Brain microvascular endothelial cell (primary cell): ENCODE measurements around the gene KBTBD6.

Source experiments
- DNase-seq: peaks from one replicate; pipeline ENCODE4 v3.0.0-alpha.2; 2020
- H3K27ac ChIP-seq: fragments of 250-450 bp; sonication (Bioruptor Pico); 2 replicates; pipeline ENCODE4 v1.5.1; 2020; ENCODE audit warnings: mild to moderate bottlenecking, moderate library complexity
- H3K27me3 ChIP-seq: fragments of 250-450 bp; sonication (Bioruptor Pico); replicated peaks from 2 replicates; pipeline ENCODE4 v1.5.1; 2020; ENCODE audit warnings: mild to moderate bottlenecking
- H3K36me3 ChIP-seq: fragments of 250-450 bp; sonication (Bioruptor Pico); replicated peaks from 2 replicates; pipeline ENCODE4 v1.5.1; 2020; ENCODE audit warnings: mild to moderate bottlenecking
- H3K4me3 ChIP-seq: 2 replicates; pipeline ENCODE4 v1.5.1; 2011; ENCODE audit warnings: low read depth, mild to moderate bottlenecking, control low read depth, low read length, moderate library complexity
- CTCF ChIP-seq: IDR thresholded peaks from 2 replicates; pipeline ENCODE4 v1.5.1; 2011; ENCODE audit warnings: low read depth, mild to moderate bottlenecking, moderate library complexity, low read length, control low read depth, inconsistent platforms; ENCODE audit errors: missing control alignments
- in situ Hi-C: cut with HindIII; loops from 2 replicates; pipeline ENCODE4 v1.10.0; 2017; ENCODE audit warnings: low sequenced_read_pairs, low pct_ligation_motif_present

The KBTBD6 gene

DNA sequence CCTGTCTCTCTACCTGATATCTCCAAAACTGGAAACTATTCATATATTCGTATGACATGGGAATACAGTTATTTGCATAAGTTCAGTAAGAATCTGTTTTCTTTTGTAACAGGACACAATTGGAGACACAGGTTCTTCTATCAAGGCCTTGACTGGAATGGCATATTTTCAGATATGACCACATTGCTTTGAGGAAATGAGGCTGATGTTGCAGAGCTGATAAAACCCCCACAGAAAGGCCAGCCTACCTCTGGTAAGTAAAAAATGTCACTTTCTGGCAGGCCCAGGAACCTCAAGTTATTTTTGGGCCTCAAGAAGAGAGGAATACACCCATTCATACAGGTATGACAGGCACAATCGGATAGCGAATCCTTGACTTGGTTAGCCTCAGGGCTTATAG is 29.5 kb upstream of the KBTBD6 start:
- no peak for DNase-seq
- in situ Hi-C loops: no loop called here
- Histone ChIP-seq H3K36me3 (no peaks in the 10 kb centered on the region), H3K4me3 (no peak overlapping the region), H3K27me3 (no peaks in the 10 kb centered on the region), H3K27ac (no peak overlapping the region)
- no peak for TF ChIP-seq CTCF

DNA sequence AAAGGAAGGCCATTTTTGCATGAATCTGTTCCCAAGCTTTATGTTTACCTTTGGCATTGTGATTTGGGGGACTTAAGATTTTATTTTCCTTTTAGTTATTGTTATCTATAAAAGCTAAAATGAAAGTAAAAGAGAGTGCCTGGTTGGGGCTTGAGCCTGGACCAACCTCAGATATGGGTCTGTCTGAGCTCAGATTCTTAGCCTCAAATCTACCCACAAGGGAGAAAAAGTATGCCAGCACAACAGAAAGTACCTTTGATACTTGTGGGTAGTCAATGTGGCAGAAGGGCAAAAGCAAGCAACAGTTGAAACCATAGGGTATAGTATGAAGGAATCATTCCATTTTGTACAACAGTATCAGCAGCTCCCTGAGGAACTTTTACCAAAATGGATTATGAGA is 26.6 kb upstream of the KBTBD6 start:
- in situ Hi-C loops: no loop called here

GRCh38 chr13:41157048-41157717 is 24.6 kb upstream of the KBTBD6 start:
- Histone ChIP-seq H3K27ac (no peak overlapping the region), H3K36me3 (no peaks in the 10 kb centered on the region), H3K27me3 (no peaks in the 10 kb centered on the region), H3K4me3 (no peak overlapping the region)
- in situ Hi-C loops: no loop called here
- DNase-seq: no peak
- no peak for TF ChIP-seq CTCF

More for the DNA sequence above, 26.6 kb upstream of the KBTBD6 start:
- DNase-seq: no peak
- TF ChIP-seq CTCF: no peak
- Histone ChIP-seq H3K4me3 (no peak overlapping the region), H3K27ac (no peak overlapping the region), H3K27me3 (no peaks in the 10 kb centered on the region), H3K36me3 (no peaks in the 10 kb centered on the region)

DNA sequence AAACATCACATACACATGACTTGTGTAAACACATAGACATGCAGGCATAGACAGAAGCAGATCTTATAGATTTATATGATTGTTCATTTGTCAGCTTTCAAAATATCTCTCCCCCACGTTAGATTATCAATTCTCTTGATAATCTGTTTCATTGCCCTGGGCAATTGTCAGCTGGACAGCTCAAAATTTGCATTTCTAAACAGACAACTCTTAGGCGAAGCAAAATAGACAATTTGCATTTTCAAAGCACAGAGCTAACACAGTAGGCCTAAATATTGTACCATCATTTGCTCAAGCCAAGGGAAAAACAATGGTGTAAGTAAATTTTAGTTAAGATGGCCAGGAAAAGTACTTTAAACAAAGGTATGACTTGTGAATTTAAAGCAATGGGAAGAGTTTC is 24.0 kb upstream of the KBTBD6 start:
- Histone ChIP-seq H3K27ac (no peak overlapping the region), H3K27me3 (no peaks in the 10 kb centered on the region), H3K36me3 (no peaks in the 10 kb centered on the region), H3K4me3 (no peak overlapping the region)
- no peak for DNase-seq
- in situ Hi-C loops: no loop called here
- TF ChIP-seq CTCF: no peak

DNA sequence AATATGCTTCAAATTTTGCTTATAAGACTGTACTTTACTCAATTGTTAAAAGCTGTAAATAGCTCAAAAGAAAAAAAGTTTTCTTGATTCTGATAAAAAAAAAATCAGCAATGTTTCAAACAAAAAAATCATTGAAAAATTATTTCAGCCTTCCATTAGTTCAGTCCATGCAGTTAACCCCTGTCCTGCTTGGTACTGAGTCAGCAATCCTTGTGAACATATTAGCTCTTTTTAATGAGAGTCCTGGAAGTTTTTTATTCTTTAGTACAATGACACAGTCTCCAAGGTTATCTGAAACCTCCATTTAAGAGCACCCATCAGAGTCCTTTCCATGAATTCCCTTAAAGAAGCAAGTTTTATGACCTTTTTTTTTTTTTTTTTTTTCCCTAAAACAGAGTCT is 21.4 kb upstream of the KBTBD6 start:
- no peak for DNase-seq
- Histone ChIP-seq H3K27ac (no peak overlapping the region), H3K4me3 (no peak overlapping the region), H3K27me3 (no peaks in the 10 kb centered on the region), H3K36me3 (no peaks in the 10 kb centered on the region)
- TF ChIP-seq CTCF: no peak
- in situ Hi-C loops: no loop called here

DNA sequence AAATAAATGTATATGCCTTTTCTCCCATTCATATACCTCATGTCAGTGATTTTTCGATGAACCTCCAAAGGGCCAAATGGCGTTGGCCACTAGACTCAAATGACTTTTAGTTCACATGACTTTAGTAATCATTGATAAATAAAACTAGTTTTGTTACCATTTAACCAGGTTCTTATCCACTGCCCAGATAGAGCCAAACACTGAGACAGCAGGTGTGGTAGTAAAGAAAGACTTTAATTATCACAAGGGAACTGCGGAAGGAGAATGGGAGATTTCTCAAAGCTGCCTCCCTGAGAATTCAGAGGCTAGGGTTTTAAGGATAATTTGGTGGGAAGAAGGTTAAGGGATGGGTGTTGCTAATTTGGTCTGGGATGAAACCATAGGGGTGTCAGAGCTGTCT is 19.4 kb upstream of the KBTBD6 start:
- in situ Hi-C loops: no loop called here
- Histone ChIP-seq H3K27ac (no peak overlapping the region), H3K4me3 (no peak overlapping the region), H3K27me3 (no peaks in the 10 kb centered on the region), H3K36me3 (no peaks in the 10 kb centered on the region)
- no peak for DNase-seq
- TF ChIP-seq CTCF: no peak
